DND-41 (cell line): ENCODE results near the gene FAM193A.
"Not testable (repeated sequence)": the region's sequence is repeated elsewhere in the genome, so short reads cannot be mapped to it uniquely, and the experiment has no call there.

ENCODE experiments used
- CTCF ChIP-seq: IDR thresholded peaks from 2 replicates; pipeline ENCODE4 v1.5.1; 2012; ENCODE audit warnings: borderline replicate concordance, low read length, moderate library complexity, mild to moderate bottlenecking; ENCODE audit not compliant: poor library complexity, severe bottlenecking; ENCODE audit errors: extremely low read depth
- EZH2 ChIP-seq: IDR thresholded peaks from 3 replicates; pipeline ENCODE4 v1.6.1; 2012; ENCODE audit warnings: borderline replicate concordance, low read depth, mild to moderate bottlenecking, moderate library complexity, low read length, inconsistent platforms; ENCODE audit not compliant: severe bottlenecking

GRCh38 chr4:2679762-2680161, 143.3 kb downstream of the FAM193A start:
- TF ChIP-seq CTCF, EZH2: not testable (repeated sequence)
